Loucy (cell line): ENCODE results near the gene NECTIN4.
A peak's percentile ranks its signal among the peaks of the same experiment; 100 is the strongest.

ENCODE experiments used
- H2AFZ ChIP-seq: fragments of 200-600 bp; sonication (generic); 2 replicates; pipeline ENCODE4 v1.6.0; 2016; ENCODE audit warnings: antibody characterized with exemption, mild to moderate bottlenecking, low read length, moderate library complexity
- H3F3A ChIP-seq: fragments of 200-600 bp; 2 replicates; pipeline ENCODE4 v1.6.0; 2016; ENCODE audit warnings: antibody characterized with exemption, low read depth, mild to moderate bottlenecking
- H3K27me3 ChIP-seq: fragments of 200-600 bp; sonication (generic); 2 replicates; pipeline ENCODE4 v1.6.1; 2014; ENCODE audit warnings: low read length, mild to moderate bottlenecking; ENCODE audit not compliant: insufficient read depth, poor library complexity, severe bottlenecking
- H3K36me3 ChIP-seq: fragments of 200-600 bp; sonication (generic); 2 replicates; pipeline ENCODE4 v1.6.1; 2016; ENCODE audit warnings: low read length; ENCODE audit not compliant: insufficient read depth
- H3K4me1 ChIP-seq: fragments of 200-600 bp; sonication (generic); 2 replicates; pipeline ENCODE4 v1.5.1; 2014; ENCODE audit warnings: low read length, mild to moderate bottlenecking; ENCODE audit not compliant: insufficient read depth, poor library complexity, severe bottlenecking
- H3K4me2 ChIP-seq: fragments of 200-600 bp; sonication (generic); 2 replicates; pipeline ENCODE4 v1.6.0; 2014; ENCODE audit warnings: antibody characterized with exemption, low read length, low read depth, mild to moderate bottlenecking; ENCODE audit not compliant: poor library complexity, severe bottlenecking
- H3K4me3 ChIP-seq: fragments of 200-600 bp; sonication (generic); 2 replicates; pipeline ENCODE4 v1.5.1; 2014; ENCODE audit warnings: low read length, mild to moderate bottlenecking, mixed read lengths; ENCODE audit not compliant: poor library complexity, severe bottlenecking
- H3K79me2 ChIP-seq: fragments of 200-600 bp; sonication (generic); 2 replicates; pipeline ENCODE4 v1.6.1; 2014; ENCODE audit warnings: low read length; ENCODE audit not compliant: insufficient read depth
- H3K9ac ChIP-seq: fragments of 200-600 bp; sonication (generic); 2 replicates; pipeline ENCODE4 v1.6.0; 2014; ENCODE audit warnings: mild to moderate bottlenecking, low read depth, low read length, moderate library complexity; ENCODE audit not compliant: poor library complexity, severe bottlenecking
- H3K9me2 ChIP-seq: fragments of 200-600 bp; sonication (generic); replicated peaks from 2 replicates; pipeline ENCODE4 v1.6.1; 2016; ENCODE audit warnings: low read depth, low read length, mixed read lengths
- H3K9me3 ChIP-seq: fragments of 200-600 bp; sonication (generic); 2 replicates; pipeline ENCODE4 v1.6.1; 2014; ENCODE audit warnings: mild to moderate bottlenecking, antibody characterized with exemption, low read length, low read depth; ENCODE audit not compliant: insufficient read depth
- H4K20me1 ChIP-seq: fragments of 200-600 bp; sonication (generic); 2 replicates; pipeline ENCODE4 v1.6.0; 2014; ENCODE audit warnings: antibody characterized with exemption, low read length, mild to moderate bottlenecking; ENCODE audit not compliant: insufficient read depth, poor library complexity, severe bottlenecking
- CTCF ChIP-seq: fragments of 200-600 bp; sonication (generic); conservative IDR thresholded peaks from 2 replicates; pipeline ENCODE4 v1.5.1; 2014; ENCODE audit warnings: mild to moderate bottlenecking, antibody characterized with exemption, low read length
- EZH2phosphoT487 ChIP-seq: fragments of 200-600 bp; IDR thresholded peaks from 2 replicates; pipeline ENCODE4 v1.6.1; 2018; ENCODE audit warnings: antibody characterized with exemption, mild to moderate bottlenecking, moderate library complexity, borderline replicate concordance

Gene NECTIN4

DNA sequence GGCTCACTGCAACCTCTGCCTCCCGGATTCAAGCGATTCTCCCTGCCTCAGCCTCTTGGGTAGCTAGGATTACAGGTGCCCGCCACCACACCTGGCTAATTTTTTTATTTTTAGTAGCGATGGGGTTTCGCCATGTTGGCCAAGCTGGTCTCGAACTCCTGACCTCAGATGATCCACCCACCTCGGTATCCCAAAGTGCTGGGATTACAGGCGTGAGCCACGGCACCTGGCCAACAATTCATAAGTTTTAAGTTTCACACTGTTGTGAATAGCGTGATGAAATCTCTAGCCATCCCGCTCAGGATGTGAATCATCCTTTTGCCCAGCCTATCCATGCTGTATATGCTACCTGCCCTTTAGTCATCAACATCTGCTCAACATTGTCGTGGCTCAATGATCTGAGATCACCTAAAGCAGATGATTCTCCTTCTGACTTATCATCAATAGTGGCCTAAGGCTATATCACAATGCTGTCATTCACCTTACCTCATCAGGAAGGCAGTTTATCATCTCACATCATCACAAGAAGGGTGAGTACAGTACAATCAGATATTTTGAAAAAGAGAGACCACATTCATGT is 25.9 kb upstream of the NECTIN4 start:
- H3K9me2 ChIP-seq = no peaks in the 10 kb centered on the region
- H3K9me3 ChIP-seq = no peaks in the 10 kb centered on the region
- no peaks in the 10 kb centered on the region for H3K27me3 ChIP-seq
- H3F3A ChIP-seq = no peaks in the 10 kb centered on the region
- H4K20me1 ChIP-seq = peaks cover 46% of the 10 kb centered on the region
- H3K36me3 ChIP-seq = peaks cover 3% of the 10 kb centered on the region; the same call in 1 of the 2 replicates
- H3K9ac ChIP-seq = no peak overlapping the region
- no peak overlapping the region for H2AFZ ChIP-seq
- TF ChIP-seq EZH2phosphoT487 = no peak
- no peak for TF ChIP-seq CTCF
- peak overlapping the region; percentile 85 for H3K4me2 ChIP-seq
- peaks cover 87% of the 10 kb centered on the region for H3K79me2 ChIP-seq
- peaks cover 65% of the 10 kb centered on the region for H3K4me1 ChIP-seq
- H3K4me3 ChIP-seq = peak overlapping the region; percentile 96

DNA sequence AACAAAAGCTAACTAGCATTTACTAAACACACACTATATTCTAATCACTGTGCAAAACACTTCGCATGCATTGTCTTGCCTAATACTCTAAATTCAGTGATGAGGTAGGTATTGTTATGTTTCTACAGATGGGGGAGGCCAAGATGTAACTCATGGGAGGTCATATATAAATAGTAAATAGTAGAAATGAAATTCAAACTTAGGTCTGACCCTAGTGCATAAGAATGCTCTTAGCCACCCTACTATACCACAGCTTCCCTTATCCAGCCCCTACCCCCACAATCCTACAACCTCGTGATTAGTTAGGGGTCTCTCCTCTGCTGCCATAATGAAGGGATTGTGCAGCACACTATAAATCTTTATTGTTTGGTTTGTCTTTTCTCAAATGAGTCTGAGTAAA is 25.2 kb upstream of the NECTIN4 start:
- peak overlapping the region; percentile 85 for H3K4me2 ChIP-seq
- H3K27me3 ChIP-seq = no peaks in the 10 kb centered on the region
- TF ChIP-seq EZH2phosphoT487 (no peak), CTCF (no peak)
- peak overlapping the region; percentile 96 for H3K4me3 ChIP-seq
- H3K9me2 ChIP-seq = no peaks in the 10 kb centered on the region
- H3K4me1 ChIP-seq = peaks cover 60% of the 10 kb centered on the region
- H3K9me3 ChIP-seq = no peaks in the 10 kb centered on the region
- H3K9ac ChIP-seq = peak overlapping the region; percentile 34
- no peaks in the 10 kb centered on the region for H3K36me3 ChIP-seq
- peaks cover 46% of the 10 kb centered on the region for H4K20me1 ChIP-seq
- peaks cover 91% of the 10 kb centered on the region for H3K79me2 ChIP-seq
- no peaks in the 10 kb centered on the region for H3F3A ChIP-seq
- H2AFZ ChIP-seq = no peak overlapping the region

GRCh38 chr1:161113915-161114314 is 24.6 kb upstream of the NECTIN4 start:
- Histone ChIP-seq H2AFZ (no peak overlapping the region), H3K4me3 (peak overlapping the region; percentile 96), H4K20me1 (peaks cover 51% of the 10 kb centered on the region), H3K79me2 (peaks cover 89% of the 10 kb centered on the region), H3K9me3 (no peaks in the 10 kb centered on the region), H3K4me1 (peaks cover 53% of the 10 kb centered on the region), H3F3A (no peaks in the 10 kb centered on the region), H3K9ac (peak overlapping the region; percentile 34), H3K27me3 (no peaks in the 10 kb centered on the region), H3K4me2 (peak overlapping the region; percentile 85), H3K36me3 (no peaks in the 10 kb centered on the region), H3K9me2 (no peaks in the 10 kb centered on the region)
- TF ChIP-seq EZH2phosphoT487 (no peak), CTCF (no peak)
